GM12878 (cell line): ENCODE data around the gene RREB1. TPM values are rescaled to one million over a fixed set of nuclear protein-coding genes. Genes with fewer than 3 reads are reported as not detected.

Source experiments
- ATAC-seq: fragments of 200-7000 bp; cut with Tn5 transposase; 3 replicates; pipeline ENCODE4 v1.9.1; 2020; ENCODE audit warnings: mild to moderate bottlenecking, moderate library complexity
- BruUV-seq: library from RNA; stranded (reverse); fragments of 400-500 nt; replicated peaks from 2 replicates; lab custom pipeline; 2021; lab: Mats Ljungman, UMichigan
- CTCF ChIA-PET: fragments of 300-600 bp; sonication (Branson Sonifier 250); formaldehyde crosslinking; extraction: SDS; loops from one replicate; lab custom pipeline; 2021; ENCODE audit warnings: inconsistent platforms; lab: Yijun Ruan, JAX
- POLR2A ChIA-PET: fragments of 350-600 bp; formaldehyde crosslinking; extraction: SDS; loops from one replicate; lab custom pipeline; 2021; ENCODE audit warnings: inconsistent platforms; lab: Charles Lee
- RAD21 ChIA-PET: fragments of 300-600 bp; sonication (Branson Sonifier 250); formaldehyde crosslinking; loops from one replicate; lab custom pipeline; 2023; ENCODE audit warnings: antibody characterized with exemption; ENCODE audit not compliant: unreplicated experiment; lab: Charles Lee
- SMC1A ChIA-PET: fragments of 300-600 bp; sonication (Branson Sonifier 250); formaldehyde crosslinking; loops from one replicate; lab custom pipeline; 2023; ENCODE audit not compliant: unreplicated experiment, uncharacterized antibody; lab: Charles Lee
- DNase-seq: peaks from one replicate; pipeline ENCODE4 v3.0.0-alpha.2; 2011; ENCODE audit warnings: low read depth, low spot score
- FAIRE-seq: peaks from 3 replicates; lab custom pipeline; 2011; peaks lifted over from hg19 to GRCh38; lab: Jason Lieb, UNC
- H2AFZ ChIP-seq: 2 replicates; pipeline ENCODE4 v1.6.0; 2011; ENCODE audit warnings: low read depth, low read length, control low read depth; ENCODE audit not compliant: control insufficient read depth
- H3K27ac ChIP-seq: 2 replicates; pipeline ENCODE4 v1.5.1; 2011; ENCODE audit warnings: control low read depth; ENCODE audit not compliant: control insufficient read depth, insufficient read depth
- H3K27me3 ChIP-seq, 2 experiments: replicated peaks in 1 of 2; 2 replicates each; pipeline versions ENCODE4 v1.6.0 to v1.6.1; 2011; ENCODE audit warnings: low read length in 1 of 2; ENCODE audit not compliant: control insufficient read depth in 2 of 2, insufficient read depth in 2 of 2
- H3K36me3 ChIP-seq, 2 experiments: 2 replicates each; pipeline ENCODE4 v1.5.1; 2011; ENCODE audit warnings: low read length in 1 of 2; ENCODE audit not compliant: control insufficient read depth in 2 of 2, insufficient read depth in 2 of 2
- H3K4me1 ChIP-seq: 2 replicates; pipeline ENCODE4 v1.6.1; 2011; ENCODE audit warnings: mild to moderate bottlenecking, low read length, moderate library complexity, mixed read lengths; ENCODE audit not compliant: control insufficient read depth, insufficient read depth
- H3K4me2 ChIP-seq: 2 replicates; pipeline ENCODE4 v1.6.0; 2011; ENCODE audit warnings: control low read depth; ENCODE audit not compliant: control insufficient read depth, insufficient read depth
- H3K4me3 ChIP-seq: fragments of 200-600 bp; sonication (generic); 2 replicates; pipeline ENCODE4 v1.5.1; 2016
- H3K79me2 ChIP-seq: 2 replicates; pipeline ENCODE4 v1.6.0; 2011; ENCODE audit warnings: low read length; ENCODE audit not compliant: control insufficient read depth, insufficient read depth
- H3K9ac ChIP-seq: 2 replicates; pipeline ENCODE4 v1.8.0; 2011; ENCODE audit warnings: low read length, control low read depth, mixed read lengths; ENCODE audit not compliant: control insufficient read depth, insufficient read depth
- H3K9me3 ChIP-seq: replicated peaks from 3 replicates; pipeline ENCODE4 v1.5.1; 2011; ENCODE audit warnings: mild to moderate bottlenecking, low read length; ENCODE audit not compliant: control insufficient read depth, insufficient read depth
- H4K20me1 ChIP-seq: 2 replicates; pipeline ENCODE4 v1.6.0; 2011; ENCODE audit not compliant: control insufficient read depth, insufficient read depth
- CHD2 ChIP-seq: IDR thresholded peaks from 2 replicates; pipeline ENCODE4 v1.6.1; 2011; ENCODE audit warnings: low read depth, low read length, improper control_type of control experiment, borderline replicate concordance
- CHD4 ChIP-seq: fragments of 200-600 bp; sonication (generic); IDR thresholded peaks from 2 replicates; pipeline ENCODE4 v1.6.1; 2016; ENCODE audit warnings: mild to moderate bottlenecking
- EP300 ChIP-seq, 2 experiments: fragments of 150-350 bp in 1 of 2; IDR thresholded peaks; 2 replicates each; pipeline ENCODE4 v1.6.1; 2011 to 2012; ENCODE audit warnings: low read depth in 2 of 2, low read length in 2 of 2, borderline replicate concordance in 1 of 2, improper control_type of control experiment in 1 of 2, inconsistent platforms in 1 of 2; ENCODE audit not compliant: control insufficient read depth in 1 of 2
- FOXK2 ChIP-seq: fragments of 450-650 bp; IDR thresholded peaks from 2 replicates; pipeline ENCODE4 v1.6.1; 2017; ENCODE audit warnings: mild to moderate bottlenecking, moderate library complexity
- IRF3 ChIP-seq: fragments of 450-650 bp; IDR thresholded peaks from 2 replicates; pipeline ENCODE4 v1.6.1; 2014; ENCODE audit warnings: mild to moderate bottlenecking
- LARP7 ChIP-seq: fragments of 450-650 bp; IDR thresholded peaks from 2 replicates; pipeline ENCODE4 v1.6.1; 2017; ENCODE audit warnings: mild to moderate bottlenecking
- MEF2B ChIP-seq: fragments of 450-650 bp; IDR thresholded peaks from 2 replicates; pipeline ENCODE4 v1.6.1; 2018; ENCODE audit warnings: mild to moderate bottlenecking, moderate library complexity; ENCODE audit not compliant: partially characterized antibody, poor library complexity, severe bottlenecking
- POLR2AphosphoS5 ChIP-seq: IDR thresholded peaks from 2 replicates; pipeline ENCODE4 v1.6.1; 2011; ENCODE audit warnings: mild to moderate bottlenecking, low read length, inconsistent platforms
- TBL1XR1 ChIP-seq: IDR thresholded peaks from 2 replicates; pipeline ENCODE4 v1.6.1; 2012; ENCODE audit warnings: low read depth, low read length, improper control_type of control experiment
- ZBTB11 ChIP-seq: fragments of 450-650 bp; formaldehyde crosslinking; IDR thresholded peaks from 2 replicates; pipeline ENCODE4 v1.5.0; 2022; ENCODE audit warnings: mild to moderate bottlenecking, missing genetic modification characterization
- WGBS: methylation state at CpG from one replicate; pipeline ENCODE4 v1.1.6; 2016; ENCODE audit warnings: low lambda C conversion rate; ENCODE audit not compliant: insufficient replicate concordance, insufficient coverage; ENCODE audit errors: missing lambda C conversion rate; 5-methylcytosine and 5-hydroxymethylcytosine counted together
- in situ Hi-C: fragments of 300-500 bp; cut with MboI; formaldehyde crosslinking; loops from 9 replicates; pipeline ENCODE4 v1.14.3; 2018; ENCODE audit warnings: mixed read lengths
- intact Hi-C: fragments of 100-400 bp; cut with micrococcal nuclease; formaldehyde crosslinking; loops from one replicate; pipeline ENCODE4 v1.14.2; 2022; ENCODE audit not compliant: unreplicated experiment
- polyA plus RNA-seq, 11 experiments: library from polyadenylated mRNA; depleted of rRNA in 4 of 11; unstranded in 6 of 11; stranded (reverse) in 5 of 11; fragments of >200 nt; fragmentation: Nextera tagmentation in 4 of 11; fragmentation: Illumina TruSeq in 1 of 11; extraction: Ambion mirVana in 4 of 11; extraction: Trizol in 1 of 11; gene quantifications; 1 replicate in 1 of 11; 2 replicates in 10 of 11; pipeline versions ENCODE4 v1.2.1 to v1.2.3, GENCODE V29; 2011 to 2016; ENCODE audit warnings: inconsistent platforms in 2 of 11, missing spikeins in 2 of 11, low read depth in 1 of 11
- total RNA-seq, 4 experiments: library from RNA; depleted of rRNA in 3 of 4; stranded (reverse); fragments of >200 nt in 3 of 4; fragmentation: Illumina TruSeq in 1 of 4; extraction: Trizol in 1 of 4; gene quantifications; 2 replicates each; pipeline versions ENCODE4 v1.2.1 to v1.2.3, GENCODE V29; 2013 to 2021
- TF ChIP-seq, protein P1 (sequence below): IDR thresholded peaks from 2 replicates; pipeline ENCODE4 v1.6.1; 2012; ENCODE audit warnings: improper control_type of control experiment, low read depth, low read length; ENCODE audit not compliant: insufficient replicate concordance
- TF ChIP-seq, protein P2 (sequence below): fragments of 450-650 bp; IDR thresholded peaks from 2 replicates; pipeline ENCODE4 v1.6.1; 2016; ENCODE audit warnings: mild to moderate bottlenecking

Gene RREB1
- total and polyA plus RNA-seq, 10 of the 15 experiments (the other 5 are each of a cell fraction or from before 2014, with no cell fraction given) = 1.9 to 30.3 (median 8.6) TPM

DNA sequence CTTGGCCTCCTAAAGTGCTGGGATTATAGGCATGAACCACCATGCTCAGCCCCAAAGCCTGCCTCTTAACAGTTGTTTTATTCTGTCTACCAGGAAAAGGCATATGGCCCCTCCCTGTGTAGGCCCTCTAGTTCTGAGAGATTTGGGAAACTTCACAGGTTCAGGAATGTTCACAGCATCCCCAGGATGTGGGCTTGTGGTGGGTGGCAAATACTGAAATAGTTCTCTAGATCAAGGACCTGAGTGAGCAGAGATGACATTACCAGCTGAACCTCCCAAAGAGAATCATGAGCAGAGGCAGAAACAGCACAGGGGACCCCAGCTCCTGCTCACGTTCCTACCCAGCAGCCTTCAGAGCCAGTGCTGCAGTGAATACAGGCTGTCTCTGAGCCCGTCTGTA, 105.7 kb downstream of the RREB1 start (continued):
- no peak for TF ChIP-seq ZBTB11 (CRISPR knock-in tag)
- no peak for TF ChIP-seq LARP7
- no peak for TF ChIP-seq MEF2B
- TF ChIP-seq EP300 (IDR thresholded peaks at IDR 0.05; ENCODE audit: borderline replicate concordance in 1 of 2, control insufficient read depth in 1 of 2, low read depth in 2 of 2, low read length in 2 of 2) = no peak
- TF ChIP-seq CHD2 = no peak

DNA sequence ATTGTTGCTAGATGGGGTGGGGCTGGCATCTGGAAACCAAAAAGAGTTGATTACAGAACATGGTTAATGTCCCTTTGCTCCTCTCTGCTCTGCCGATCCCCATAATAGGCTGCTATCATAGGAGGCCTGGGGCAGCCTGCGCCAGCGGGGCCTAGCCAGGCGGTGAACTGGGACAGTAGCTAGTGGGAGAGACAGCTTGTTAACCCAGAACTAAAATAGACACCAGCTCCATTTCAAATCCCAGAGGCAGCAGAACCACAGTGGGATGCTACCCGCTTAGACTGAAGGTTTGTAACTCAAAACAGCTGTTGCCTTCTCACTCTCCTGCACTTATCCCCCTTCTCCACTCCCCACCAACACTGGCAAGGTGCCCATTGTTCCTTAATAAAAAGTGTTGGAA, 106.7 kb downstream of the RREB1 start:
- intact Hi-C loops = no loop called here
- Histone ChIP-seq H2AFZ (no peak overlapping the region), H3K9me3 (no peaks in the 10 kb centered on the region), H3K9ac (no peak overlapping the region), H3K36me3 (peaks cover 35 to 52% of the 10 kb centered on the region in 2 experiments), H4K20me1 (no peaks in the 10 kb centered on the region), H3K4me1 (no peaks in the 10 kb centered on the region), H3K4me3 (no peak overlapping the region), H3K27ac (no peak overlapping the region), H3K27me3 (no peaks in the 10 kb centered on the region), H3K4me2 (no peak overlapping the region), H3K79me2 (no peaks in the 10 kb centered on the region; the same call in 1 of the 2 replicates)
- ChIA-PET CTCF (interaction anchor here (0.6 kb wide), 1 partner anchor 87 kb away, joined by 3 read pairs; no protein-coding TSS in a partner anchor), SMC1A (interaction anchor here (0.6 kb wide), 1 partner anchor 70 kb away, joined by 3 read pairs; no protein-coding TSS in a partner anchor), POLR2A (no interaction called here), RAD21 (interaction anchor here (1.2 kb wide), 1 partner anchor 58 kb away, joined by 3 read pairs; no protein-coding TSS in a partner anchor)
- 98% methylated on average over 5 of the region's 5 CpGs for WGBS
- BruUV-seq = no TSS peak
- DNase-seq (no peak), ATAC-seq (no peak), FAIRE-seq (no peak)
- in situ Hi-C loops = no loop called here
- TF ChIP-seq IRF3 (no peak), POLR2AphosphoS5 (no peak), CHD4 (no peak), FOXK2 (no peak), TBL1XR1 (no peak)
- TF ChIP-seq, protein P1, sequence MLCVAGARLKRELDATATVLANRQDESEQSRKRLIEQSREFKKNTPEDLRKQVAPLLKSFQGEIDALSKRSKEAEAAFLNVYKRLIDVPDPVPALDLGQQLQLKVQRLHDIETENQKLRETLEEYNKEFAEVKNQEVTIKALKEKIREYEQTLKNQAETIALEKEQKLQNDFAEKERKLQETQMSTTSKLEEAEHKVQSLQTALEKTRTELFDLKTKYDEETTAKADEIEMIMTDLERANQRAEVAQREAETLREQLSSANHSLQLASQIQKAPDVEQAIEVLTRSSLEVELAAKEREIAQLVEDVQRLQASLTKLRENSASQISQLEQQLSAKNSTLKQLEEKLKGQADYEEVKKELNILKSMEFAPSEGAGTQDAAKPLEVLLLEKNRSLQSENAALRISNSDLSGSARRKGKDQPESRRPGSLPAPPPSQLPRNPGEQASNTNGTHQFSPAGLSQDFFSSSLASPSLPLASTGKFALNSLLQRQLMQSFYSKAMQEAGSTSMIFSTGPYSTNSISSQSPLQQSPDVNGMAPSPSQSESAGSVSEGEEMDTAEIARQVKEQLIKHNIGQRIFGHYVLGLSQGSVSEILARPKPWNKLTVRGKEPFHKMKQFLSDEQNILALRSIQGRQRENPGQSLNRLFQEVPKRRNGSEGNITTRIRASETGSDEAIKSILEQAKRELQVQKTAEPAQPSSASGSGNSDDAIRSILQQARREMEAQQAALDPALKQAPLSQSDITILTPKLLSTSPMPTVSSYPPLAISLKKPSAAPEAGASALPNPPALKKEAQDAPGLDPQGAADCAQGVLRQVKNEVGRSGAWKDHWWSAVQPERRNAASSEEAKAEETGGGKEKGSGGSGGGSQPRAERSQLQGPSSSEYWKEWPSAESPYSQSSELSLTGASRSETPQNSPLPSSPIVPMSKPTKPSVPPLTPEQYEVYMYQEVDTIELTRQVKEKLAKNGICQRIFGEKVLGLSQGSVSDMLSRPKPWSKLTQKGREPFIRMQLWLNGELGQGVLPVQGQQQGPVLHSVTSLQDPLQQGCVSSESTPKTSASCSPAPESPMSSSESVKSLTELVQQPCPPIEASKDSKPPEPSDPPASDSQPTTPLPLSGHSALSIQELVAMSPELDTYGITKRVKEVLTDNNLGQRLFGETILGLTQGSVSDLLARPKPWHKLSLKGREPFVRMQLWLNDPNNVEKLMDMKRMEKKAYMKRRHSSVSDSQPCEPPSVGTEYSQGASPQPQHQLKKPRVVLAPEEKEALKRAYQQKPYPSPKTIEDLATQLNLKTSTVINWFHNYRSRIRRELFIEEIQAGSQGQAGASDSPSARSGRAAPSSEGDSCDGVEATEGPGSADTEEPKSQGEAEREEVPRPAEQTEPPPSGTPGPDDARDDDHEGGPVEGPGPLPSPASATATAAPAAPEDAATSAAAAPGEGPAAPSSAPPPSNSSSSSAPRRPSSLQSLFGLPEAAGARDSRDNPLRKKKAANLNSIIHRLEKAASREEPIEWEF = no peak
- TF ChIP-seq, protein P2, sequence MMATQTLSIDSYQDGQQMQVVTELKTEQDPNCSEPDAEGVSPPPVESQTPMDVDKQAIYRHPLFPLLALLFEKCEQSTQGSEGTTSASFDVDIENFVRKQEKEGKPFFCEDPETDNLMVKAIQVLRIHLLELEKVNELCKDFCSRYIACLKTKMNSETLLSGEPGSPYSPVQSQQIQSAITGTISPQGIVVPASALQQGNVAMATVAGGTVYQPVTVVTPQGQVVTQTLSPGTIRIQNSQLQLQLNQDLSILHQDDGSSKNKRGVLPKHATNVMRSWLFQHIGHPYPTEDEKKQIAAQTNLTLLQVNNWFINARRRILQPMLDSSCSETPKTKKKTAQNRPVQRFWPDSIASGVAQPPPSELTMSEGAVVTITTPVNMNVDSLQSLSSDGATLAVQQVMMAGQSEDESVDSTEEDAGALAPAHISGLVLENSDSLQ = no peak
